LNCAP (cell line): Measurements from ENCODE around the gene MTFP1.

Source experiments
- TF ChIP-seq, protein P1 (sequence below): fragments of 450-650 bp; IDR thresholded peaks from 2 replicates; pipeline ENCODE4 v1.5.1; 2017; ENCODE audit warnings: mild to moderate bottlenecking

MTFP1 gene, protein sequence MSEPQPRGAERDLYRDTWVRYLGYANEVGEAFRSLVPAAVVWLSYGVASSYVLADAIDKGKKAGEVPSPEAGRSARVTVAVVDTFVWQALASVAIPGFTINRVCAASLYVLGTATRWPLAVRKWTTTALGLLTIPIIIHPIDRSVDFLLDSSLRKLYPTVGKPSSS

DNA sequence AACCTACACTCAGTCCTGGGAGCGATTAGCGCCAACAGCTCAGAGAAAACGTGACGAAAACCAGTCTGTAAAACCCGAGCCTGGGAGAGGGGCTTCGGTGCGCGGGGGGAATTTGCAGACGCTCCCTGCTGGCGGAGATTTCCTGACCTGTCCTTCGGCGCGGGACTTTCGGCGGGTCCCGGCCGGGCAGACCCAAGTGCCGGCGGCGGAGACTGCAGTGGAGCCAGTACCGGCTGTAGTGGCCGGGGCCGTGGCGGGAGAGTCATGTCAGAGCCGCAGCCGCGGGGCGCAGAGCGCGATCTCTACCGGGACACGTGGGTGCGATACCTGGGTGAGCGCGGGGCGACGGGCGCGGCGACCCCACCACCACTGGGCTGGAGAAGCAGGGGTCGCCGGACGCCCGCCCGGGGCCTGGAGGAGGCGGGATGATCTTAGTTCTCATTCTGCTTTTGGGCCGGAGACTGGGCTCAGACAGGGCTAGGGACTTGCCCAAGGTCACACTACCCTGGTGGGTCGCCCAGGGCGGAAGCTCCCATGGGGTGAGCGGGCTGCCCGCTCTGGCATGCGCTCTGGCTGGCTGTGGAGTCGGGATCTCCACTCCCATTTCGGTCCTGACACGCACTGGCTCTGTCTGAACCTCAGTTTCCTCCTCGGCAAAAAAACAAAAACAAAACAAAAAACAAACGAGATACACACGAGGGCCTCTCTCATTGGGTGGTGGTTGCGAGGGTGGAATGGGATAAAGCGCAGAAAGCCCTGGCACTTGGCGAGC, at the start of gene MTFP1:
MTFP1 (plus strand) TSS at position 153 of the 772 bp plus-strand sequence; CDS start at position 265, 112 bp downstream.
- TF ChIP-seq, protein P1, sequence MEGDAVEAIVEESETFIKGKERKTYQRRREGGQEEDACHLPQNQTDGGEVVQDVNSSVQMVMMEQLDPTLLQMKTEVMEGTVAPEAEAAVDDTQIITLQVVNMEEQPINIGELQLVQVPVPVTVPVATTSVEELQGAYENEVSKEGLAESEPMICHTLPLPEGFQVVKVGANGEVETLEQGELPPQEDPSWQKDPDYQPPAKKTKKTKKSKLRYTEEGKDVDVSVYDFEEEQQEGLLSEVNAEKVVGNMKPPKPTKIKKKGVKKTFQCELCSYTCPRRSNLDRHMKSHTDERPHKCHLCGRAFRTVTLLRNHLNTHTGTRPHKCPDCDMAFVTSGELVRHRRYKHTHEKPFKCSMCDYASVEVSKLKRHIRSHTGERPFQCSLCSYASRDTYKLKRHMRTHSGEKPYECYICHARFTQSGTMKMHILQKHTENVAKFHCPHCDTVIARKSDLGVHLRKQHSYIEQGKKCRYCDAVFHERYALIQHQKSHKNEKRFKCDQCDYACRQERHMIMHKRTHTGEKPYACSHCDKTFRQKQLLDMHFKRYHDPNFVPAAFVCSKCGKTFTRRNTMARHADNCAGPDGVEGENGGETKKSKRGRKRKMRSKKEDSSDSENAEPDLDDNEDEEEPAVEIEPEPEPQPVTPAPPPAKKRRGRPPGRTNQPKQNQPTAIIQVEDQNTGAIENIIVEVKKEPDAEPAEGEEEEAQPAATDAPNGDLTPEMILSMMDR, result no peak

DNA sequence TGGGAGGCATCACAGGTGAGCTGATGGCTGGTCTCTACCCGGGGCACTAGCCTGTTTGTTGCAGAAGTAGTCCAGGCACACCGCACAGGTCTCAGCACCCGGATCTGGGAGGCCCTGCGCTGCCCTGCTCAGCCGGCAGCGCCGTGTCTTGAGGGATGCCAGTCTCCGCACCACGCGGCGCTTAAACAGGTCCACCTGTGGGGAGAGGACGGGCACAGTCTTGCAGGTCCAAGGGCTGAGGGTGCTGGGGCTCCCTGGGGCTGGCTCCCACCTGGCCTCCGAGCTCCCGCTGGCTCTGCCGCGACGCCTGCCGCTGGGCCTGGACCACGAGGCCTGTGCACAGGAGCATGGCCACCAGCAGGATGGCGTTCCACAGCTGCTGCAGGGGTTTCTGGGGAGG, 45.6 kb upstream of the MTFP1 start:
- TF ChIP-seq, protein P1, result no peak

DNA sequence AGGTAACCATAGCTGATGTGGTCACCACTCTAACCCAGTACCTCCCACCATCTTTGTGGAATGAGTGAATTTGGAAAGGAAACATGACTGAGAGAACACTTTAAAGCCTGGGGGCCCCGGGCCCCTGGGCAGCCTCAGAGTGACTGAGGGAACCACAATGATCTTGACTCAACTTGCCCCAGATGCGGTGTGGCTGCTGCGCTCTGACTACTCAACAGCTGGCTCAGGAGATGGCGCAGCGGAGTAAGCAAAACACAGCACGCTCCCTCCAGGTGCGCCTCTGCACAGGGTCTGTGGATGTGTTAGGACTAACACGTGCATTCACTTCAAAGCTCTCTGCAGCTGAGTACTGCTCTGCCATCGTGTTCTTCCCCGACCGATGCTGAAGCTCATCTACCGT, 44.3 kb upstream of the MTFP1 start:
- TF ChIP-seq, protein P1, result no peak

DNA sequence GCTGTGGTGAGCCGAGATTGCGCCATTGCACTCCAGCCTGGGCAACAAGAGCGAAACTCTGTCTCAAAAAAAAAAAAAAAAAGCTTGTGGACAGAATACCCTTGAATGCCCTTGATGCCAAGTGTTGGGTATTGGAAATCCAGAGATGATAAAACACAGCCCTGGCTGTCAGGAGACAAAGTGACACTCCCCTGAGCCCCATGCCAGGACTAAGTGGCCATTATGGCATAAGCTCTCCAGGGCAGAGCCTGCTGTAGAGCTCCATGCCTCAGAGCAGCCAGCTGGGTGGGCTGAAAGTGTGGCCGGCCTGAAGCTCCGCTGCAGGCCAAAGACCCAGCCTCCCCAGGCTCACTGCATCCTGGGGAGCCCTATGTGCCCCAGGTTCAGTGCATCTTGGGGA, 43.2 kb upstream of the MTFP1 start:
- TF ChIP-seq, protein P1, result no peak

DNA sequence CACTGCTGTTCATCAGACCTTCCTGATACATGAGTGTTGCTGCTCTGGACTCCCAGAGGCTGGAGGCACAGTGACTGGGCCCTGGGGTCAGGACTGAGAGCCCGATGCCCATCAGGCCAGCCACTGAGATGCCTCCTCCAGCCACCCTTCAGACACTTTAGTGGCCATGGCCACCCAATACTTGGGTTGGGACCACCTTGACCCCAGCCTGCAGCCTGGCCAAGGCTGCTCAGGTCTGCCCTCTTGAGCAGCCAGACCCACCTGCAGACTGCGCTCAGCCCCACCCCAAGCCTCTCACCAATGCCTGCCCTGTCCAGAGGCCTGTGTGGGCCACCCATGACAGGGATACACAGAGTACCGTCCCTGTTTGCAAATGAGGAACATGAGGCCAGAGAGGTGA, 42.5 kb upstream of the MTFP1 start:
- TF ChIP-seq, protein P1, result no peak

DNA sequence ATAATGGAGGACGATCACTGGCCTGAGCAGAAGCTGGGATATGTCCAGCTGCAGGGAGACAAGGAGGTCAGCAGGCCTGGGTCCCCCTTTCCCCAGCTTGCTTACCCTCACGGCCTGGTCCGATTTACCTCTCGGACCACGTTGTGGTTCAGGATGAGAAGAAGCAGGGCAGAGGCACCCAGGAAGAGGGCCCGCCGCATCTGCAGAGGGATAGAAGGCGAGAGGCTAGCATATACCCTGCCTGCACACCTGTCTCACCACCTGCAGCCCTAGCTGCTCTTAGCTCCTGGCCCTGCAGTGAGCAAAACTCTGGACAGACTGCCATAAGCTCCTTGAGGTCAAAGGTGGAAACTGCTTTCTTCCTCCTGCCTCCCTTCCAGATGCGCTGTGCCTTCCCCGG, 39.6 kb upstream of the MTFP1 start:
- TF ChIP-seq, protein P1, result no peak

DNA sequence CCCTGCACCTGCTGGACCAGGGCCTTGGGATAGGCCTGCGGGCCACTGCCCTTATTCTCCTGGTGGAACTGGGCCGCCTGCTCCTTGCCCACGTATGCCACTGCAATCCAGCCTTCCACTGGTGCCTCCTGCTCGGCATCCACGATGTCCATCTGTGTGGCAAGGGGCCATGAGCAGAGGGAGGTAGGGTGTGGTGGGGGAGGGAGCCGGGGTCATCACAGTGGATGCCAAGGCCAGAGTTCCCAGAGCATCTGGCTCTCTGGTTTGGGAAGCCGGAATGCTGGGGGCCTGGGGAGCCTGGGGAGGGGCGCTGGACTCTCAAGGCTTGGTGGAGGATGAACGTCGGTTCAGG, 39.0 kb upstream of the MTFP1 start:
- TF ChIP-seq, protein P1, result no peak
